ENCODE measurements around the gene CCNY. TPM values are rescaled to one million over a fixed set of nuclear protein-coding genes. Genes with fewer than 3 reads are reported as not detected.
A peak's percentile ranks its signal among the peaks of the same experiment; 100 is the strongest.

CCNY gene
- 10 to 100 TPM; 64.9 to 66.9 TPM for total RNA-seq
- polyA plus RNA-seq (2013, experiment 1 of 2) = 55.3 TPM
- 56.6 TPM for polyA plus RNA-seq (2013, experiment 2 of 2)
- total RNA-seq = 70.5 to 170 (median 111) reads per million in 172 experiments

- Mint-ChIP-seq H3K9me3 (no peaks in the 10 kb centered on the region), H3K36me3 (ENCODE audit: low read depth) (peaks cover 32% of the 10 kb centered on the region), H3K4me1 (ENCODE audit: low read depth) (peaks cover 79% of the 10 kb centered on the region), H3K27ac (peak within 1 kb of the TSS; percentile 87), H3K4me3 (peak within 1 kb of the TSS; percentile 93), H3K27me3 (no peaks in the 10 kb centered on the region)
- ATAC-seq (ENCODE audit: poor library complexity) = peak; percentile 85
- peaks cover 5% of the 10 kb centered on the region for H3K36me3 ChIP-seq (ENCODE audit: insufficient read depth, low read length)
- ChIA-PET POLR2A (interaction anchor here (1.8 kb wide), 1 partner anchor 141 kb away, joined by 7 read pairs; no protein-coding TSS in a partner anchor), CTCF (no interaction called here)
- peaks cover 44% of the 10 kb centered on the region for H3K4me1 ChIP-seq (ENCODE audit: insufficient read depth, low read length)
- peak; percentile 62 to 87 (median 75) for DNase-seq
- peak within 1 kb of the TSS; percentile 80 for H3K4me3 ChIP-seq (ENCODE audit: low read length)
- TF ChIP-seq CTCF (IDR thresholded peaks at IDR 0.05) = no peak
- H3K27me3 ChIP-seq (ENCODE audit: control insufficient read depth in 1 of 2, insufficient read depth in 2 of 2, low read length in 2 of 2) = no peaks in the 10 kb centered on the region
- H3K9me3 ChIP-seq (ENCODE audit: control insufficient read depth in 1 of 2, insufficient read depth in 1 of 2, low read length in 2 of 2) = no peaks in the 10 kb centered on the region
- intact Hi-C loops (cut with DNase I, micrococcal nuclease) = loop anchor here (2.0 to 5.0 kb wide), 5 partner anchors 116 to 306 kb away; partner anchors contain the start of genes CREM (in 1 of the 2) and FZD8 (in 1 of the 2)
- peak within 1 kb of the TSS; percentile 41 to 54 for H3K27ac ChIP-seq (ENCODE audit: low read depth in 1 of 2, low read length in 2 of 2)
Observed at GRCh38 chr10:35336084-35336831, at the start of gene CCNY. Gene CCNY (plus strand): TSS chr10:35336509. CDS start chr10:35337054, 545 bp downstream.

- H3K27ac ChIP-seq (ENCODE audit: low read depth in 1 of 2, low read length in 2 of 2) = no peak overlapping the region
- no peaks in the 10 kb centered on the region for H3K27me3 ChIP-seq (ENCODE audit: control insufficient read depth in 1 of 2, insufficient read depth in 2 of 2, low read length in 2 of 2)
- Mint-ChIP-seq H3K27ac (no peak overlapping the region), H3K9me3 (no peaks in the 10 kb centered on the region), H3K36me3 (ENCODE audit: low read depth) (no peaks in the 10 kb centered on the region), H3K27me3 (peaks cover 4% of the 10 kb centered on the region), H3K4me1 (ENCODE audit: low read depth) (no peaks in the 10 kb centered on the region), H3K4me3 (no peak overlapping the region)
- DNase-seq (no peak), ATAC-seq (ENCODE audit: poor library complexity) (no peak)
- H3K9me3 ChIP-seq (ENCODE audit: control insufficient read depth in 1 of 2, insufficient read depth in 1 of 2, low read length in 2 of 2) = no peaks in the 10 kb centered on the region
- no peak overlapping the region for H3K4me3 ChIP-seq (ENCODE audit: low read length)
- POLR2A ChIA-PET = no interaction called here
- CTCF ChIA-PET = no interaction called here
- no peaks in the 10 kb centered on the region for H3K4me1 ChIP-seq (ENCODE audit: insufficient read depth, low read length)
- no peak for TF ChIP-seq CTCF (IDR thresholded peaks at IDR 0.05)
- intact Hi-C loops (cut with DNase I, micrococcal nuclease) = no loop called here
- H3K36me3 ChIP-seq (ENCODE audit: insufficient read depth, low read length) = no peaks in the 10 kb centered on the region
Observed at GRCh38 chr10:35289198-35289597, 47.1 kb upstream of the CCNY start.

DNA sequence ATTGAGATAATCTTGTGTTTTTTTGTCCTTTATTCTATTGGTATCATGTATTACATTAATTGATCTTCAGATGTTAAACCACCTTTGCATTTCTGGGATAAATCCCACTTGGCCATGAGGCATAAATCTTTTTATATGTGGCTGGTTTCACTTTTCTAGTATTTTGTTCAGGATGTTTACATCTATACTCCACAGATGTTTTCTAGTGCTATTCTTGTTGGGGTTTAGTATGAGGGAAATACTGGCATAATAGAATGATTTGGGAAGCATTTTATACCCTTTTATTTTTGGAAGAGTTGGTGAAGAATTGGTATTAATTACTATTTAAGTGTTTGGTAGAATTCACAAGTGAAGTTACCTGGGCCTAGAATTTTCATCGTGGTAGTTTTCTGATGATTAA, 41.8 kb upstream of the CCNY start:
- H3K27ac ChIP-seq (ENCODE audit: low read depth in 1 of 2, low read length in 2 of 2) = no peak overlapping the region
- ChIA-PET CTCF (no interaction called here), POLR2A (no interaction called here)
- Mint-ChIP-seq H3K4me1 (ENCODE audit: low read depth) (no peaks in the 10 kb centered on the region), H3K36me3 (ENCODE audit: low read depth) (no peaks in the 10 kb centered on the region), H3K27ac (no peak overlapping the region), H3K4me3 (no peak overlapping the region), H3K9me3 (no peaks in the 10 kb centered on the region), H3K27me3 (peaks cover 15% of the 10 kb centered on the region)
- no peaks in the 10 kb centered on the region for H3K9me3 ChIP-seq (ENCODE audit: control insufficient read depth in 1 of 2, insufficient read depth in 1 of 2, low read length in 2 of 2)
- H3K27me3 ChIP-seq (ENCODE audit: control insufficient read depth in 1 of 2, insufficient read depth in 2 of 2, low read length in 2 of 2) = no peaks in the 10 kb centered on the region
- ATAC-seq (ENCODE audit: poor library complexity) = no peak
- no peaks in the 10 kb centered on the region for H3K4me1 ChIP-seq (ENCODE audit: insufficient read depth, low read length)
- no peak overlapping the region for H3K4me3 ChIP-seq (ENCODE audit: low read length)
- no peak for TF ChIP-seq CTCF (IDR thresholded peaks at IDR 0.05)
- DNase-seq = no peak
- H3K36me3 ChIP-seq (ENCODE audit: insufficient read depth, low read length) = no peaks in the 10 kb centered on the region
- intact Hi-C loops (cut with DNase I, micrococcal nuclease) = no loop called here
